Neural progenitor cell (in vitro differentiated cells): ENCODE measurements around the gene RARS1.

Experiments
- EZH2 ChIP-seq: fragments of 200-600 bp; sonication (generic); IDR thresholded peaks from 2 replicates; pipeline ENCODE4 v1.6.1; 2017; ENCODE audit warnings: antibody characterized with exemption, mild to moderate bottlenecking, moderate library complexity
- TF ChIP-seq, protein P1 (sequence below): fragments of 200-600 bp; sonication (generic); IDR thresholded peaks from 2 replicates; pipeline ENCODE4 v1.5.1; 2017; ENCODE audit warnings: antibody characterized with exemption, mild to moderate bottlenecking

DNA sequence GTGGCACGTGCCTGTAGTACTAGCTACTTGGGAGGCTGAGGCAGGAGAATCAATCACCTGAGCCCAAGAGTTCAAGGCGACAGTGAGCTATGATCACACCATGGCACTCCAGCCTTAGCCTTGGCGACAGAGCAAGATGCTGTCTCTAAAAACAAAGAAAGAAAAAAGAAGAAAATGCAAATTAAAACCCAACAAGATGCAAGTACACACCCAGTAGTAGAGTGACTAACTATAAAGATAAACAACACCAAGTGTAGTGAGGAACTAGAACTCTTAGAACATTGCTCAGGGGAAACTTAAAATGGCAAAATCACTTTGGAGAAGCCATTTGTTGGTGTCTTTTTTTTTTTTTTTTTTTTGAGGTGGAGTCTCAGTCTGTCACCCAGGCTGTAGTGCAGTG is 34.7 kb upstream of the RARS1 start:
- no peak for TF ChIP-seq EZH2
- TF ChIP-seq, protein P1, sequence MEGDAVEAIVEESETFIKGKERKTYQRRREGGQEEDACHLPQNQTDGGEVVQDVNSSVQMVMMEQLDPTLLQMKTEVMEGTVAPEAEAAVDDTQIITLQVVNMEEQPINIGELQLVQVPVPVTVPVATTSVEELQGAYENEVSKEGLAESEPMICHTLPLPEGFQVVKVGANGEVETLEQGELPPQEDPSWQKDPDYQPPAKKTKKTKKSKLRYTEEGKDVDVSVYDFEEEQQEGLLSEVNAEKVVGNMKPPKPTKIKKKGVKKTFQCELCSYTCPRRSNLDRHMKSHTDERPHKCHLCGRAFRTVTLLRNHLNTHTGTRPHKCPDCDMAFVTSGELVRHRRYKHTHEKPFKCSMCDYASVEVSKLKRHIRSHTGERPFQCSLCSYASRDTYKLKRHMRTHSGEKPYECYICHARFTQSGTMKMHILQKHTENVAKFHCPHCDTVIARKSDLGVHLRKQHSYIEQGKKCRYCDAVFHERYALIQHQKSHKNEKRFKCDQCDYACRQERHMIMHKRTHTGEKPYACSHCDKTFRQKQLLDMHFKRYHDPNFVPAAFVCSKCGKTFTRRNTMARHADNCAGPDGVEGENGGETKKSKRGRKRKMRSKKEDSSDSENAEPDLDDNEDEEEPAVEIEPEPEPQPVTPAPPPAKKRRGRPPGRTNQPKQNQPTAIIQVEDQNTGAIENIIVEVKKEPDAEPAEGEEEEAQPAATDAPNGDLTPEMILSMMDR: no peak
